Measurements from ENCODE around the gene FUBP3. TPM values are rescaled to one million over a fixed set of nuclear protein-coding genes. Genes with fewer than 3 reads are reported as not detected.

The FUBP3 gene
- total and polyA plus RNA-seq, 2 experiments from 2014 or later: 42.5 to 74.8 TPM

GRCh38 chr9:130542038-130542437 lies 37.3 kb upstream of the FUBP3 start:
- H3K36me3 Mint-ChIP-seq (ENCODE audit: low read depth): no peaks in the 10 kb centered on the region
- ATAC-seq (no peak), DNase-seq (ENCODE audit: low spot score) (no peak)
- Histone ChIP-seq H3K9me2 (ENCODE audit: insufficient read depth) (no peaks in the 10 kb centered on the region), H3K79me2 (replicated peaks; ENCODE audit: insufficient read depth) (no peaks in the 10 kb centered on the region), H3K27ac (ENCODE audit: low read depth) (no peak overlapping the region), H3K4me2 (no peak overlapping the region), H4K20me1 (replicated peaks; ENCODE audit: insufficient read depth) (no peaks in the 10 kb centered on the region), H3F3A (replicated peaks; ENCODE audit: low read depth) (0 out of 2 replicates have a peak, but pooled peaks cover 3% of the 10 kb centered on the region), H3K36me3 (ENCODE audit: insufficient read depth) (no peaks in the 10 kb centered on the region), H3K27me3 (ENCODE audit: insufficient read depth) (no peaks in the 10 kb centered on the region), H3K4me1 (ENCODE audit: insufficient read depth) (peaks cover 6% of the 10 kb centered on the region), H3K4me3 (no peak overlapping the region), H2AFZ (no peak overlapping the region)
- no peak overlapping the region for H3K27ac Mint-ChIP-seq
- peaks cover 21% of the 10 kb centered on the region for H3K27me3 Mint-ChIP-seq (ENCODE audit: insufficient read depth, low read depth, poor library complexity)
- H3K4me1 Mint-ChIP-seq: peaks cover 40% of the 10 kb centered on the region
- TF ChIP-seq POLR2AphosphoS5 (IDR thresholded peaks at IDR 0.05; ENCODE audit: low read depth) (no peak), EZH2 (IDR thresholded peaks at IDR 0.05; ENCODE audit: low read depth, unreplicated experiment) (no peak), JUNB (IDR thresholded peaks at IDR 0.05; ENCODE audit: unreplicated experiment) (no peak), ZNF462 (CRISPR knock-in tag; IDR thresholded peaks at IDR 0.05) (no peak), NANOG (IDR thresholded peaks at IDR 0.05; ENCODE audit: borderline replicate concordance) (no peak), ETS1 (IDR thresholded peaks at IDR 0.05) (no peak), ZNF331 (CRISPR knock-in tag; IDR thresholded peaks at IDR 0.05; ENCODE audit: low read depth) (no peak), ZNF114 (CRISPR knock-in tag; IDR thresholded peaks at IDR 0.05) (no peak), CREB1 (CRISPR knock-in tag; IDR thresholded peaks at IDR 0.05; ENCODE audit: low read depth) (no peak), REST (IDR thresholded peaks at IDR 0.05; ENCODE audit: unreplicated experiment) (no peak)
- no peak overlapping the region for H3K4me3 Mint-ChIP-seq
- H3K9me3 Mint-ChIP-seq: no peaks in the 10 kb centered on the region
